Activated CD4-positive, alpha-beta T cell treated with anti-CD3 and anti-CD28 coated beads, Interleukin-2, amount 10 ng/mL, durations not matched to agents 7 days and 5 days (primary cell): Measurements from ENCODE around the gene JMJD6. TPM values are rescaled to one million over a fixed set of nuclear protein-coding genes. Genes with fewer than 3 reads are reported as not detected.

ENCODE experiments used
- CTCF ChIA-PET: fragments of 350-600 bp; sonication (Branson Sonifier 250); formaldehyde crosslinking; loops from one replicate; lab custom pipeline; 2021; ENCODE audit warnings: antibody characterized with exemption; lab: Charles Lee
- POLR2A ChIA-PET: fragments of 350-600 bp; sonication (Branson Sonifier 250); formaldehyde crosslinking; loops from one replicate; lab custom pipeline; 2021; ENCODE audit warnings: antibody characterized with exemption; lab: Charles Lee
- DNase-seq: peaks from one replicate; pipeline ENCODE4 v3.0.0-alpha.2; 2020
- H3K27ac Mint-ChIP-seq: one replicate; pipeline ENCODE4 v1.8.0; 2021; ENCODE audit warnings: mild to moderate bottlenecking, moderate library complexity, mixed read lengths
- H3K27me3 Mint-ChIP-seq: one replicate; pipeline ENCODE4 v1.8.0; 2021; ENCODE audit warnings: mixed read lengths
- H3K36me3 Mint-ChIP-seq: one replicate; pipeline ENCODE4 v1.8.0; 2021; ENCODE audit warnings: low read depth, mixed read lengths
- H3K4me1 Mint-ChIP-seq: one replicate; pipeline ENCODE4 v1.8.0; 2021; ENCODE audit warnings: mixed read lengths
- H3K4me3 Mint-ChIP-seq: one replicate; pipeline ENCODE4 v1.8.0; 2021; ENCODE audit warnings: mild to moderate bottlenecking, moderate library complexity, mixed read lengths
- H3K9me3 Mint-ChIP-seq: one replicate; pipeline ENCODE4 v1.8.0; 2021; ENCODE audit warnings: mixed read lengths
- total RNA-seq, 2 experiments: library from RNA; stranded (reverse); gene quantifications; one replicate each; pipeline ENCODE4 v1.2.3, GENCODE V29; 2021

JMJD6 gene
- 10 to 100 TPM; 42.9 to 51.3 TPM for total RNA-seq

GRCh38 chr17:76726231-76726775 lies at the start of gene JMJD6:
Gene JMJD6 (minus strand): TSS chr17:76726606. CDS start chr17:76726475, 131 bp downstream.
- peaks cover 66% of the 10 kb centered on the region for H3K36me3 Mint-ChIP-seq
- no peaks in the 10 kb centered on the region for H3K27me3 Mint-ChIP-seq
- peak within 1 kb of the TSS; percentile 99 for H3K4me3 Mint-ChIP-seq
- no peaks in the 10 kb centered on the region for H3K9me3 Mint-ChIP-seq
- POLR2A ChIA-PET, result no interaction called here
- DNase-seq, result peak; percentile 97
- peak within 1 kb of the TSS; percentile 98 for H3K27ac Mint-ChIP-seq
- CTCF ChIA-PET, result interaction anchor here (2.1 to 2.8 kb wide), 2 partner anchors 9 to 204 kb away, joined by 8 to 15 read pairs; no protein-coding TSS in a partner anchor
- H3K4me1 Mint-ChIP-seq, result peaks cover 63% of the 10 kb centered on the region

- no peak for DNase-seq
- H3K27ac Mint-ChIP-seq, result no peak overlapping the region
- H3K4me1 Mint-ChIP-seq, result peaks cover 24% of the 10 kb centered on the region
- CTCF ChIA-PET, result no interaction called here
- H3K9me3 Mint-ChIP-seq, result no peaks in the 10 kb centered on the region
- H3K36me3 Mint-ChIP-seq, result peaks cover 44% of the 10 kb centered on the region
- no peaks in the 10 kb centered on the region for H3K27me3 Mint-ChIP-seq
- no peak overlapping the region for H3K4me3 Mint-ChIP-seq
- POLR2A ChIA-PET, result no interaction called here
Measured at GRCh38 chr17:76775021-76775600, 48.7 kb upstream of the JMJD6 start.

GRCh38 chr17:76772842-76773525 lies 46.6 kb upstream of the JMJD6 start:
- ChIA-PET POLR2A (no interaction called here), CTCF (interaction anchor here (0.6 to 0.8 kb wide), 2 partner anchors 34 to 1437 kb away, joined by 3 to 5 read pairs; no protein-coding TSS in a partner anchor)
- Mint-ChIP-seq H3K4me3 (peak overlapping the region; percentile 35), H3K27ac (peak overlapping the region; percentile 83), H3K4me1 (peaks cover 30% of the 10 kb centered on the region), H3K9me3 (peaks cover 3% of the 10 kb centered on the region), H3K36me3 (peaks cover 46% of the 10 kb centered on the region), H3K27me3 (no peaks in the 10 kb centered on the region)
- peak; percentile 24 for DNase-seq

GRCh38 chr17:76758570-76758969 lies 32.2 kb upstream of the JMJD6 start:
- Mint-ChIP-seq H3K27me3 (no peaks in the 10 kb centered on the region), H3K9me3 (no peaks in the 10 kb centered on the region), H3K4me3 (no peak overlapping the region), H3K36me3 (peaks cover 19% of the 10 kb centered on the region), H3K27ac (no peak overlapping the region), H3K4me1 (peaks cover 13% of the 10 kb centered on the region)
- CTCF ChIA-PET, result interaction anchor here (1.2 kb wide), 1 partner anchor 62 kb away, joined by 3 read pairs; no protein-coding TSS in a partner anchor
- POLR2A ChIA-PET, result interaction anchor here (0.6 kb wide), 1 partner anchor 84 kb away, joined by 3 read pairs; no protein-coding TSS in a partner anchor
- no peak for DNase-seq

- POLR2A ChIA-PET, result no interaction called here
- Mint-ChIP-seq H3K27me3 (no peaks in the 10 kb centered on the region), H3K9me3 (no peaks in the 10 kb centered on the region), H3K27ac (no peak overlapping the region), H3K36me3 (peaks cover 16% of the 10 kb centered on the region), H3K4me3 (no peak overlapping the region), H3K4me1 (peaks cover 25% of the 10 kb centered on the region)
- no peak for DNase-seq
- CTCF ChIA-PET, result no interaction called here
Measured at GRCh38 chr17:76757256-76757655, 30.9 kb upstream of the JMJD6 start.

GRCh38 chr17:76755285-76755684 lies 28.9 kb upstream of the JMJD6 start:
- H3K27me3 Mint-ChIP-seq, result no peaks in the 10 kb centered on the region
- ChIA-PET POLR2A (no interaction called here), CTCF (interaction anchor here (1.4 kb wide), 1 partner anchor 9 kb away, joined by 4 read pairs; no protein-coding TSS in a partner anchor)
- H3K36me3 Mint-ChIP-seq, result peaks cover 19% of the 10 kb centered on the region
- no peak overlapping the region for H3K27ac Mint-ChIP-seq
- no peak overlapping the region for H3K4me3 Mint-ChIP-seq
- peaks cover 32% of the 10 kb centered on the region for H3K4me1 Mint-ChIP-seq
- H3K9me3 Mint-ChIP-seq, result no peaks in the 10 kb centered on the region
- DNase-seq, result no peak

- Mint-ChIP-seq H3K27ac (peak overlapping the region; percentile 99), H3K9me3 (no peaks in the 10 kb centered on the region), H3K4me1 (peaks cover 34% of the 10 kb centered on the region), H3K36me3 (peaks cover 25% of the 10 kb centered on the region), H3K27me3 (no peaks in the 10 kb centered on the region), H3K4me3 (peak overlapping the region; percentile 84)
- CTCF ChIA-PET, result interaction anchor here (0.7 kb wide), 1 partner anchor 10 kb away, joined by 4 read pairs; no protein-coding TSS in a partner anchor
- POLR2A ChIA-PET, result no interaction called here
- peak; percentile 53 for DNase-seq
Measured at GRCh38 chr17:76753061-76753961, 26.9 kb upstream of the JMJD6 start.

GRCh38 chr17:76752006-76752405 lies 25.6 kb upstream of the JMJD6 start:
- peaks cover 21% of the 10 kb centered on the region for H3K36me3 Mint-ChIP-seq
- CTCF ChIA-PET, result interaction anchor here (0.6 kb wide), 2 partner anchors 12 to 19 kb away, joined by 4 to 6 read pairs; no protein-coding TSS in a partner anchor

GRCh38 chr17:76751416-76751993 lies 25.1 kb upstream of the JMJD6 start:
- POLR2A ChIA-PET, result interaction anchor here (0.6 kb wide), 1 partner anchor 24 kb away, joined by 5 read pairs; no protein-coding TSS in a partner anchor
- Mint-ChIP-seq H3K27ac (peak overlapping the region; percentile 99), H3K36me3 (peaks cover 23% of the 10 kb centered on the region), H3K4me3 (no peak overlapping the region), H3K27me3 (no peaks in the 10 kb centered on the region), H3K9me3 (no peaks in the 10 kb centered on the region), H3K4me1 (peaks cover 29% of the 10 kb centered on the region)
- DNase-seq, result no peak
- CTCF ChIA-PET, result interaction anchor here (0.6 kb wide), 2 partner anchors 13 to 20 kb away, joined by 4 to 6 read pairs; no protein-coding TSS in a partner anchor

More at GRCh38 chr17:76752006-76752405, 25.6 kb upstream of the JMJD6 start:
- Mint-ChIP-seq H3K27me3 (no peaks in the 10 kb centered on the region), H3K4me1 (peaks cover 29% of the 10 kb centered on the region), H3K9me3 (no peaks in the 10 kb centered on the region), H3K27ac (peak overlapping the region; percentile 99), H3K4me3 (peak overlapping the region; percentile 84)
- peak; percentile 24 for DNase-seq
- POLR2A ChIA-PET, result interaction anchor here (0.6 kb wide), 1 partner anchor 24 kb away, joined by 5 read pairs; no protein-coding TSS in a partner anchor

- Mint-ChIP-seq H3K4me3 (no peak overlapping the region), H3K9me3 (no peaks in the 10 kb centered on the region), H3K36me3 (peaks cover 44% of the 10 kb centered on the region), H3K27ac (no peak overlapping the region), H3K27me3 (no peaks in the 10 kb centered on the region), H3K4me1 (peaks cover 32% of the 10 kb centered on the region)
- ChIA-PET POLR2A (no interaction called here), CTCF (interaction anchor here (0.9 to 1.5 kb wide), 3 partner anchors 10 to 43 kb away, joined by 3 to 7 read pairs (median 5); no protein-coding TSS in a partner anchor)
- no peak for DNase-seq
Measured at GRCh38 chr17:76748657-76749056, 22.3 kb upstream of the JMJD6 start.

GRCh38 chr17:76747716-76748363 lies 21.4 kb upstream of the JMJD6 start:
- H3K4me1 Mint-ChIP-seq, result peaks cover 24% of the 10 kb centered on the region
- no peak overlapping the region for H3K4me3 Mint-ChIP-seq
- H3K36me3 Mint-ChIP-seq, result peaks cover 48% of the 10 kb centered on the region
- no peak overlapping the region for H3K27ac Mint-ChIP-seq
- no peak for DNase-seq
- ChIA-PET POLR2A (no interaction called here), CTCF (interaction anchor here (0.9 to 1.5 kb wide), 3 partner anchors 9 to 44 kb away, joined by 3 to 7 read pairs (median 5); no protein-coding TSS in a partner anchor)
- H3K9me3 Mint-ChIP-seq, result no peaks in the 10 kb centered on the region
- no peaks in the 10 kb centered on the region for H3K27me3 Mint-ChIP-seq
